ENCODE measurements around the gene STAT3.
"Not testable (repeated sequence)": the region's sequence is repeated elsewhere in the genome, so short reads cannot be mapped to it uniquely, and the experiment has no call there.

The STAT3 gene

DNA sequence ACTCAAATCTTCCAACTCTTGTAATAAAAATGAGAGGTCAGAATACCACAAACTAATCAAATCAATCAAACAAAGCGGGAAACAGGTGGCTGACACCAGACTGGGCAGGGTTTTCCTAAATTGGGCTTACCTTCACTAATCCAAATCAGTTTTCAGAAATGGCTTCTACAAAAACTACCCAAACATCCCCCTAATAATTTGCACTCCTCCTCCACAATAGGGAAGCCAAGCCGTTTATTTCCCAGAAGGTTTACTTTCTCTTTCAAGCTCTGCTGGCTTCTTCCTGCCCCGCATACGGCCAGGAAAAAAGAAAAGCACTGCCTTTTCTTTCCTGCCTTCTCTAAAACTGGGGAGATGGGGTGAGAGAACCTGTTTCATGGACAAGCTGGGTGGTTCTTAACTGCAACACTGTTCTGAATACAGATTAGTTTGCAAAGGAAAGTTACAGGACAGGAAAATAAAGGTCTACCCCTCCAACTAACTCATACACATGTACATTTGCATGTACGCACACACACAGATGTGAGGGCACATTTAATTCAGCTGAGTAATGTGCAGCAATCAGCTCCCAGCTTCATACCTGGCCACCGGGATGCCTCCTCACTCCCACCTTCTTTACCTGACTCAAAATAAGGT is 9.2 kb downstream of the STAT3 start:
- H3K4me3 ChIP-seq (ENCODE audit: low read depth, low read length) = peak overlapping the region; percentile 12; the same call in 1 of the 2 replicates
- TF ChIP-seq, protein P1, sequence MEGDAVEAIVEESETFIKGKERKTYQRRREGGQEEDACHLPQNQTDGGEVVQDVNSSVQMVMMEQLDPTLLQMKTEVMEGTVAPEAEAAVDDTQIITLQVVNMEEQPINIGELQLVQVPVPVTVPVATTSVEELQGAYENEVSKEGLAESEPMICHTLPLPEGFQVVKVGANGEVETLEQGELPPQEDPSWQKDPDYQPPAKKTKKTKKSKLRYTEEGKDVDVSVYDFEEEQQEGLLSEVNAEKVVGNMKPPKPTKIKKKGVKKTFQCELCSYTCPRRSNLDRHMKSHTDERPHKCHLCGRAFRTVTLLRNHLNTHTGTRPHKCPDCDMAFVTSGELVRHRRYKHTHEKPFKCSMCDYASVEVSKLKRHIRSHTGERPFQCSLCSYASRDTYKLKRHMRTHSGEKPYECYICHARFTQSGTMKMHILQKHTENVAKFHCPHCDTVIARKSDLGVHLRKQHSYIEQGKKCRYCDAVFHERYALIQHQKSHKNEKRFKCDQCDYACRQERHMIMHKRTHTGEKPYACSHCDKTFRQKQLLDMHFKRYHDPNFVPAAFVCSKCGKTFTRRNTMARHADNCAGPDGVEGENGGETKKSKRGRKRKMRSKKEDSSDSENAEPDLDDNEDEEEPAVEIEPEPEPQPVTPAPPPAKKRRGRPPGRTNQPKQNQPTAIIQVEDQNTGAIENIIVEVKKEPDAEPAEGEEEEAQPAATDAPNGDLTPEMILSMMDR (IDR thresholded peaks at IDR 0.05; ENCODE audit: low read depth, low read length) = no peak
- DNase-seq = no peak
- H3K27me3 ChIP-seq = no peaks in the 10 kb centered on the region
- H3K36me3 ChIP-seq = no peaks in the 10 kb centered on the region; the same call in 1 of the 2 replicates
- no peaks in the 10 kb centered on the region; the same call in 1 of the 2 replicates for H3K4me1 ChIP-seq
- no peaks in the 10 kb centered on the region for H3K9me3 ChIP-seq

- no peaks in the 10 kb centered on the region for H3K9me3 ChIP-seq
- no peaks in the 10 kb centered on the region for H3K27me3 ChIP-seq
- no peak overlapping the region; the same call in 1 of the 2 replicates for H3K4me3 ChIP-seq (ENCODE audit: low read depth, low read length)
- no peaks in the 10 kb centered on the region; the same call in 1 of the 2 replicates for H3K4me1 ChIP-seq
- H3K36me3 ChIP-seq = no peaks in the 10 kb centered on the region; the same call in 1 of the 2 replicates
- no peak for DNase-seq
- TF ChIP-seq, protein P1 (IDR thresholded peaks at IDR 0.05; ENCODE audit: low read depth, low read length) = no peak
Measured at GRCh38 chr17:42378359-42378958, 9.8 kb downstream of the STAT3 start.

GRCh38 chr17:42373896-42374295 is 14.3 kb downstream of the STAT3 start:
- TF ChIP-seq, protein P1 (IDR thresholded peaks at IDR 0.05; ENCODE audit: low read depth, low read length) = no peak
- Histone ChIP-seq H3K9me3 (no peaks in the 10 kb centered on the region), H3K4me1 (no peaks in the 10 kb centered on the region), H3K4me3 (ENCODE audit: low read depth, low read length) (no peak overlapping the region), H3K36me3 (no peaks in the 10 kb centered on the region; the same call in 1 of the 2 replicates), H3K27me3 (no peaks in the 10 kb centered on the region)
- no peak for DNase-seq

GRCh38 chr17:42372142-42372541 is 16.1 kb downstream of the STAT3 start:
- Histone ChIP-seq H3K27me3 (no peaks in the 10 kb centered on the region), H3K9me3 (no peaks in the 10 kb centered on the region), H3K36me3 (no peaks in the 10 kb centered on the region; the same call in 1 of the 2 replicates), H3K4me1 (no peaks in the 10 kb centered on the region), H3K4me3 (ENCODE audit: low read depth, low read length) (no peak overlapping the region)
- DNase-seq = no peak
- TF ChIP-seq, protein P1 (IDR thresholded peaks at IDR 0.05; ENCODE audit: low read depth, low read length) = no peak

- DNase-seq; H3K27me3 ChIP-seq; H3K9me3 ChIP-seq; H3K4me1 ChIP-seq; H3K4me3 ChIP-seq (ENCODE audit: low read depth, low read length); H3K36me3 ChIP-seq: not testable (repeated sequence)
Measured at GRCh38 chr17:42368797-42369561, 19.3 kb downstream of the STAT3 start.

- H3K27me3 ChIP-seq; H3K36me3 ChIP-seq; H3K9me3 ChIP-seq; DNase-seq; H3K4me3 ChIP-seq (ENCODE audit: low read depth, low read length); H3K4me1 ChIP-seq: not testable (repeated sequence)
Measured at GRCh38 chr17:42368310-42368709, 19.9 kb downstream of the STAT3 start.

GRCh38 chr17:42366176-42367023 is 21.8 kb downstream of the STAT3 start:
- H3K9me3 ChIP-seq; H3K4me1 ChIP-seq; H3K36me3 ChIP-seq; DNase-seq; H3K27me3 ChIP-seq; H3K4me3 ChIP-seq (ENCODE audit: low read depth, low read length): not testable (repeated sequence)

Measured in BE2C (cell line).